B cell (primary cell): ENCODE measurements around the gene NCKAP1. TPM values are rescaled to one million over a fixed set of nuclear protein-coding genes. Genes with fewer than 3 reads are reported as not detected.

ENCODE experiments used
- ATAC-seq: fragments of 200-7000 bp; cut with Tn5 transposase; one replicate; pipeline ENCODE4 v1.10.0; 2021; ENCODE audit warnings: low read depth, mild to moderate bottlenecking, moderate number of reproducible peaks, moderate library complexity
- CTCF ChIA-PET: fragments of 350-600 bp; sonication (Branson Sonifier 250); formaldehyde crosslinking; loops from one replicate; lab custom pipeline; 2021; ENCODE audit warnings: antibody characterized with exemption, inconsistent platforms; lab: Charles Lee
- POLR2A ChIA-PET: fragments of 350-600 bp; sonication (Branson Sonifier 250); formaldehyde crosslinking; loops from one replicate; lab custom pipeline; 2021; ENCODE audit warnings: antibody characterized with exemption; lab: Charles Lee
- DNase-seq: peaks from one replicate; pipeline ENCODE4 v3.0.0; 2013
- H2AFZ ChIP-seq: 2 replicates; pipeline ENCODE4 v1.6.1; 2012; ENCODE audit warnings: mild to moderate bottlenecking, low read depth, low read length; ENCODE audit not compliant: insufficient read depth, poor library complexity, severe bottlenecking
- H3K27ac ChIP-seq, 2 donors: 1 replicate in 1 of 2; 2 replicates in 1 of 2; pipeline ENCODE4 v1.5.1; 2012 to 2013; ENCODE audit warnings: low read length in 2 of 2, mild to moderate bottlenecking in 2 of 2, moderate library complexity in 1 of 2
- H3K27me3 ChIP-seq, 4 experiments: fragments of 200-600 bp in 1 of 4; sonication (generic) in 1 of 4; replicated peaks in 1 of 4; 1 replicate in 2 of 4; 2 replicates in 2 of 4; pipeline versions ENCODE4 v1.6.1 to v1.7.0; 2013 to 2016; ENCODE audit warnings: low read length in 3 of 4, mild to moderate bottlenecking in 2 of 4, mixed read lengths in 1 of 4, moderate library complexity in 1 of 4; ENCODE audit not compliant: insufficient read depth in 4 of 4, control insufficient read depth in 3 of 4; ENCODE audit errors: control extremely low read depth in 1 of 4
- H3K36me3 ChIP-seq, 2 experiments: replicated peaks in 1 of 2; 1 replicate in 1 of 2; 2 replicates in 1 of 2; pipeline versions ENCODE4 v1.6.1 to v1.7.1; 2013; ENCODE audit warnings: low read length in 1 of 2; ENCODE audit not compliant: insufficient read depth in 2 of 2, control insufficient read depth in 1 of 2; ENCODE audit errors: control extremely low read depth in 1 of 2, extremely low read depth in 1 of 2
- H3K4me1 ChIP-seq, 2 donors: fragments of 200-600 bp in 1 of 2; sonication (generic) in 1 of 2; 1 replicate in 1 of 2; 2 replicates in 1 of 2; pipeline versions ENCODE4 v1.5.1 to v1.6.1; 2013 to 2017; ENCODE audit warnings: low read length in 2 of 2; ENCODE audit not compliant: control insufficient read depth in 2 of 2, insufficient read depth in 2 of 2
- H3K4me2 ChIP-seq: replicated peaks from 2 replicates; pipeline ENCODE3; 2012; ENCODE audit warnings: mild to moderate bottlenecking, low read depth, low read length; ENCODE audit not compliant: poor library complexity, severe bottlenecking
- H3K4me3 ChIP-seq, 5 experiments: fragments of 200-600 bp in 1 of 5; sonication (generic) in 1 of 5; 1 replicate in 3 of 5; 2 replicates in 2 of 5; pipeline versions ENCODE4 v1.5.1 to v1.7.0; 2011 to 2016; ENCODE audit warnings: low read length in 4 of 5, mild to moderate bottlenecking in 4 of 5, low read depth in 2 of 5, control low read depth in 1 of 5, moderate library complexity in 1 of 5; ENCODE audit not compliant: insufficient read depth in 1 of 5; ENCODE audit errors: control extremely low read depth in 1 of 5, extremely low read depth in 1 of 5
- H3K79me2 ChIP-seq: fragments of 200-600 bp; sonication (generic); one replicate; pipeline ENCODE4 v1.6.0; 2016; ENCODE audit warnings: low read length; ENCODE audit not compliant: control insufficient read depth, insufficient read depth
- H3K9ac ChIP-seq: fragments of 200-600 bp; sonication (generic); 2 replicates; pipeline ENCODE4 v1.6.1; 2017; ENCODE audit warnings: mild to moderate bottlenecking, low read length, moderate library complexity
- H3K9me3 ChIP-seq, 3 donors: one replicate each; pipeline versions ENCODE4 v1.6.1 to v1.7.1; 2013; ENCODE audit warnings: low read length in 2 of 3; ENCODE audit not compliant: control insufficient read depth in 2 of 3, insufficient read depth in 1 of 3; ENCODE audit errors: control extremely low read depth in 1 of 3
- H4K20me1 ChIP-seq: 2 replicates; pipeline ENCODE4 v1.6.0; 2012; ENCODE audit warnings: mild to moderate bottlenecking, low read length; ENCODE audit not compliant: insufficient read depth, control insufficient read depth, poor library complexity, severe bottlenecking
- H3K27ac Mint-ChIP-seq: one replicate; pipeline ENCODE4 v1.8.0; 2021; ENCODE audit warnings: mixed read lengths
- H3K27me3 Mint-ChIP-seq: one replicate; pipeline ENCODE4 v1.8.0; 2021; ENCODE audit warnings: mixed read lengths
- H3K4me1 Mint-ChIP-seq: one replicate; pipeline ENCODE4 v1.8.0; 2021; ENCODE audit warnings: mixed read lengths
- H3K4me3 Mint-ChIP-seq: one replicate; pipeline ENCODE4 v1.8.0; 2021; ENCODE audit warnings: mixed read lengths
- H3K9me3 Mint-ChIP-seq: one replicate; pipeline ENCODE4 v1.8.0; 2022; ENCODE audit warnings: mixed read lengths; ENCODE audit not compliant: insufficient read depth
- EZH2 ChIP-seq: IDR thresholded peaks from 2 replicates; pipeline ENCODE4 v1.6.1; 2012; ENCODE audit warnings: borderline replicate concordance, low read depth, mild to moderate bottlenecking, moderate library complexity, low read length; ENCODE audit not compliant: insufficient read depth, poor library complexity, severe bottlenecking
- WGBS: methylation state at CpG from one replicate; pipeline ENCODE4 v1.1.5; 2013; ENCODE audit warnings: missing lambda C conversion rate; ENCODE audit not compliant: insufficient coverage; 5-methylcytosine and 5-hydroxymethylcytosine counted together
- intact Hi-C: fragments of 100-400 bp; cut with micrococcal nuclease; formaldehyde crosslinking; loops from one replicate; pipeline ENCODE4 v1.10.0; 2022
- polyA plus RNA-seq: library from polyadenylated mRNA; depleted of rRNA; stranded (reverse); fragments of >200 nt; gene quantifications from 2 replicates; pipeline ENCODE4 v1.2.3, GENCODE V29; 2012
- total RNA-seq, 2 donors: library from RNA; stranded (reverse); fragments of 120-200 nt in 1 of 2; gene quantifications; 1 replicate in 1 of 2; 2 replicates in 1 of 2; pipeline versions ENCODE4 v1.2.3 to v1.2.4, GENCODE V29; 2013 to 2022
- TF ChIP-seq, protein P1 (sequence below): fragments of 200-600 bp; IDR thresholded peaks from one replicate; pipeline ENCODE4 v1.8.0; 2022; ENCODE audit warnings: antibody characterized with exemption, mild to moderate bottlenecking

NCKAP1 gene
- total and polyA plus RNA-seq, 2 donors (not counting 1 experiment from before 2014, with no cell fraction given): 0.05 TPM; not detected in 1

DNA sequence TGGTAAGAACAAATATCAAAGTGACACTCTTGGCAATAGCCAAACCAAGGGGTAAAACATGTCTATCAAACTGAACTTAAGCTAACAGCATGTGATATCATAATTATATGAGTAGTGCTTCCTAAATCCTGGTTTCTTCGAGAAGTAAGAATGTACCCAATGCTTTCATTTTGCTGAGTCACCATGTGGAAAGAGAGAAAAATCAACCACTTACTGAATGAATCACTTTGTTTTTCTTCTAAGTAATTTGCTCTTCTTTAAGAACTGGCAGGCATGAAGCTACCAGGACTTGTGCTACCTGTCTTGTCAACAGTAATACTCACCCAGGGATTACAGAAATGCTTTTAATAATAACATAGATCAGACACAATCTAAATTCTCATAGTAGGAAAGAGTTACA, 21.3 kb upstream of the NCKAP1 start:
- Histone ChIP-seq H3K79me2 (no peaks in the 10 kb centered on the region), H3K4me1 (no peaks in the 10 kb centered on the region), H3K9me3 (no peaks in the 10 kb centered on the region), H3K36me3 (no peaks in the 10 kb centered on the region), H4K20me1 (no peaks in the 10 kb centered on the region), H3K4me3 (no peak overlapping the region), H3K27me3 (peaks cover 0 to 23% (median 9%) of the 10 kb centered on the region in 4 experiments), H3K9ac (no peak overlapping the region), H3K4me2 (no peak overlapping the region), H3K27ac (no peak overlapping the region), H2AFZ (no peak overlapping the region)
- TF ChIP-seq EZH2: no peak
- TF ChIP-seq, protein P1, sequence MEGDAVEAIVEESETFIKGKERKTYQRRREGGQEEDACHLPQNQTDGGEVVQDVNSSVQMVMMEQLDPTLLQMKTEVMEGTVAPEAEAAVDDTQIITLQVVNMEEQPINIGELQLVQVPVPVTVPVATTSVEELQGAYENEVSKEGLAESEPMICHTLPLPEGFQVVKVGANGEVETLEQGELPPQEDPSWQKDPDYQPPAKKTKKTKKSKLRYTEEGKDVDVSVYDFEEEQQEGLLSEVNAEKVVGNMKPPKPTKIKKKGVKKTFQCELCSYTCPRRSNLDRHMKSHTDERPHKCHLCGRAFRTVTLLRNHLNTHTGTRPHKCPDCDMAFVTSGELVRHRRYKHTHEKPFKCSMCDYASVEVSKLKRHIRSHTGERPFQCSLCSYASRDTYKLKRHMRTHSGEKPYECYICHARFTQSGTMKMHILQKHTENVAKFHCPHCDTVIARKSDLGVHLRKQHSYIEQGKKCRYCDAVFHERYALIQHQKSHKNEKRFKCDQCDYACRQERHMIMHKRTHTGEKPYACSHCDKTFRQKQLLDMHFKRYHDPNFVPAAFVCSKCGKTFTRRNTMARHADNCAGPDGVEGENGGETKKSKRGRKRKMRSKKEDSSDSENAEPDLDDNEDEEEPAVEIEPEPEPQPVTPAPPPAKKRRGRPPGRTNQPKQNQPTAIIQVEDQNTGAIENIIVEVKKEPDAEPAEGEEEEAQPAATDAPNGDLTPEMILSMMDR: no peak
- H3K9me3 Mint-ChIP-seq: no peaks in the 10 kb centered on the region
- peaks cover 41% of the 10 kb centered on the region for H3K27me3 Mint-ChIP-seq
- ChIA-PET CTCF (interaction anchor here (0.7 kb wide), 1 partner anchor 9 kb away, joined by 3 read pairs; no protein-coding TSS in a partner anchor), POLR2A (no interaction called here)
- H3K27ac Mint-ChIP-seq: no peak overlapping the region
- WGBS: no CpG with 5 or more reads among the region's 1 CpG
- DNase-seq (no peak), ATAC-seq (no peak)
- H3K4me3 Mint-ChIP-seq: no peak overlapping the region
- H3K4me1 Mint-ChIP-seq: no peaks in the 10 kb centered on the region
- intact Hi-C loops: no loop called here

- Histone ChIP-seq H3K36me3 (no peaks in the 10 kb centered on the region), H3K9ac (no peak overlapping the region), H3K79me2 (no peaks in the 10 kb centered on the region), H3K4me2 (no peak overlapping the region), H2AFZ (no peak overlapping the region), H3K4me1 (no peaks in the 10 kb centered on the region), H3K27ac (no peak overlapping the region), H3K4me3 (no peak overlapping the region), H3K9me3 (no peaks in the 10 kb centered on the region), H4K20me1 (no peaks in the 10 kb centered on the region), H3K27me3 (peaks cover 0 to 22% (median 18%) of the 10 kb centered on the region in 4 experiments)
- Mint-ChIP-seq H3K4me3 (no peak overlapping the region), H3K27me3 (peaks cover 50% of the 10 kb centered on the region), H3K9me3 (no peaks in the 10 kb centered on the region), H3K4me1 (no peaks in the 10 kb centered on the region), H3K27ac (no peak overlapping the region)
- DNase-seq (no peak), ATAC-seq (no peak)
- CTCF ChIA-PET: interaction anchor here (0.7 kb wide), 1 partner anchor 408 kb away, joined by 4 read pairs; no protein-coding TSS in a partner anchor
- no CpG with 5 or more reads among the region's 3 CpGs for WGBS
- POLR2A ChIA-PET: no interaction called here
- no peak for TF ChIP-seq EZH2
- TF ChIP-seq, protein P1: no peak
- intact Hi-C loops: no loop called here
Observed at GRCh38 chr2:183057333-183057985, 19.2 kb upstream of the NCKAP1 start.
